ENCODE data around the gene FBXO21.

FBXO21 gene

DNA sequence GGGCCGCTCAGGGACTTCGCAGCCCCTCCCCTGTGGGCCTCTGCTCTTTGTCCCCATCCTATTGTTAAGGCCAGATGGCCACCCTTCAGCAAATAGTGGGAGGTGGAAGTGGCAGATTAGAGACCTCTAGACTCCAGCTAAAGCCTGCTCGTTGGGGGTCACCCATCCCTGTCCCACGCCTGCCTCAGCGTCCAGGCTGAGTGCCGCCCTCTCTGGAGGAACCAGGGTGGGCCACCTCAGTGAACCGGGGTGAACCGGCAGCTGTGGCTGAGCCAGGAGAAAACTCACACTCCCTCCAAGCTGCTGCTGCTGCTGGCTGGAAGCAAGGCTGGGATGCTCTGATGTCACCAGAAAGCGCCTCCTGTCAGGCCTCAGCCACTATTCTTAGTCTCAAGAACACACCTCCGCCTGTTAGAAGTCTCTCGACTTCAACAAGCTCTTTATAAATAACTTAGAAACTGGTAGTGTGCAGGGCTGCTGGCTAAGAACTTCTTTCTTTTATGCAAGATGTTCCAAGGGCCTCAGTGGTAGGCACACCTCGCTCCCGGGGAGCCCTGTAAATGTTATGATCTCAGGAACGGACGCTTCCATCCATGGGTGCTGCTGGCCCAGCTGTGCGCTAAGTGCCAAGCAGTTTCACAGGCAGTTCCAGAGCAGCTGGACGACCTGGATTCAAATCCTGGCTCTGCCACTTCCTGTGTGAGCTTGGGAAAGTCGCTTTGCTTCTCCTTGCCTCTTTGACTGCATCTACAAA, 71.3 kb downstream of the FBXO21 start:
- no peaks in the 10 kb centered on the region for H3K36me3 ChIP-seq (ENCODE audit: low read length)
- H3K79me2 ChIP-seq (ENCODE audit: insufficient read depth, low read length): no peaks in the 10 kb centered on the region
- H3K27me3 ChIP-seq (ENCODE audit: low read length): no peaks in the 10 kb centered on the region
- no peaks in the 10 kb centered on the region for H4K20me1 ChIP-seq (ENCODE audit: low read depth, low read length)
- H3K9me2 ChIP-seq (replicated peaks; ENCODE audit: insufficient read depth, low read length): no peaks in the 10 kb centered on the region
- H3K4me3 ChIP-seq (ENCODE audit: insufficient read depth, low read length, poor library complexity, severe bottlenecking): no peak overlapping the region
- H3K9me3 ChIP-seq (ENCODE audit: insufficient read depth, low read length): no peaks in the 10 kb centered on the region
- TF ChIP-seq EZH2phosphoT487 (conservative IDR thresholded peaks at IDR 0.05; ENCODE audit: low read length): no peak
- TF ChIP-seq, protein P1, sequence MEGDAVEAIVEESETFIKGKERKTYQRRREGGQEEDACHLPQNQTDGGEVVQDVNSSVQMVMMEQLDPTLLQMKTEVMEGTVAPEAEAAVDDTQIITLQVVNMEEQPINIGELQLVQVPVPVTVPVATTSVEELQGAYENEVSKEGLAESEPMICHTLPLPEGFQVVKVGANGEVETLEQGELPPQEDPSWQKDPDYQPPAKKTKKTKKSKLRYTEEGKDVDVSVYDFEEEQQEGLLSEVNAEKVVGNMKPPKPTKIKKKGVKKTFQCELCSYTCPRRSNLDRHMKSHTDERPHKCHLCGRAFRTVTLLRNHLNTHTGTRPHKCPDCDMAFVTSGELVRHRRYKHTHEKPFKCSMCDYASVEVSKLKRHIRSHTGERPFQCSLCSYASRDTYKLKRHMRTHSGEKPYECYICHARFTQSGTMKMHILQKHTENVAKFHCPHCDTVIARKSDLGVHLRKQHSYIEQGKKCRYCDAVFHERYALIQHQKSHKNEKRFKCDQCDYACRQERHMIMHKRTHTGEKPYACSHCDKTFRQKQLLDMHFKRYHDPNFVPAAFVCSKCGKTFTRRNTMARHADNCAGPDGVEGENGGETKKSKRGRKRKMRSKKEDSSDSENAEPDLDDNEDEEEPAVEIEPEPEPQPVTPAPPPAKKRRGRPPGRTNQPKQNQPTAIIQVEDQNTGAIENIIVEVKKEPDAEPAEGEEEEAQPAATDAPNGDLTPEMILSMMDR (IDR thresholded peaks at IDR 0.05; ENCODE audit: insufficient read depth, low read length, poor library complexity, severe bottlenecking): no peak
- no peak overlapping the region for H3K4me2 ChIP-seq (ENCODE audit: low read depth, low read length, poor library complexity, severe bottlenecking)
- H3F3A ChIP-seq (ENCODE audit: insufficient read depth): no peaks in the 10 kb centered on the region
- H2AFZ ChIP-seq (ENCODE audit: low read depth, low read length, severe bottlenecking): no peak overlapping the region
- no peak overlapping the region for H3K27ac ChIP-seq (ENCODE audit: low read depth, low read length)
- H3K9ac ChIP-seq (ENCODE audit: low read length): no peak overlapping the region

GRCh38 chr12:117114784-117115183, 75.5 kb downstream of the FBXO21 start:
- Histone ChIP-seq H3K9me2 (replicated peaks; ENCODE audit: insufficient read depth, low read length) (no peaks in the 10 kb centered on the region), H3K27ac (ENCODE audit: low read depth, low read length) (no peak overlapping the region), H3K27me3 (ENCODE audit: low read length) (no peaks in the 10 kb centered on the region), H3F3A (ENCODE audit: insufficient read depth) (no peaks in the 10 kb centered on the region), H4K20me1 (ENCODE audit: low read depth, low read length) (no peaks in the 10 kb centered on the region), H3K4me3 (ENCODE audit: insufficient read depth, low read length, poor library complexity, severe bottlenecking) (no peak overlapping the region), H2AFZ (ENCODE audit: low read depth, low read length, severe bottlenecking) (no peak overlapping the region), H3K79me2 (ENCODE audit: insufficient read depth, low read length) (no peaks in the 10 kb centered on the region), H3K9me3 (ENCODE audit: insufficient read depth, low read length) (no peaks in the 10 kb centered on the region), H3K36me3 (ENCODE audit: low read length) (no peaks in the 10 kb centered on the region), H3K9ac (ENCODE audit: low read length) (no peak overlapping the region), H3K4me2 (ENCODE audit: low read depth, low read length, poor library complexity, severe bottlenecking) (no peak overlapping the region)
- no peak for TF ChIP-seq EZH2phosphoT487 (conservative IDR thresholded peaks at IDR 0.05; ENCODE audit: low read length)
- TF ChIP-seq, protein P1 (IDR thresholded peaks at IDR 0.05; ENCODE audit: insufficient read depth, low read length, poor library complexity, severe bottlenecking): no peak

- TF ChIP-seq, protein P1 (IDR thresholded peaks at IDR 0.05; ENCODE audit: insufficient read depth, low read length, poor library complexity, severe bottlenecking): no peak
- TF ChIP-seq EZH2phosphoT487 (conservative IDR thresholded peaks at IDR 0.05; ENCODE audit: low read length): no peak
- no peaks in the 10 kb centered on the region for H3K79me2 ChIP-seq (ENCODE audit: insufficient read depth, low read length)
- no peaks in the 10 kb centered on the region for H3K36me3 ChIP-seq (ENCODE audit: low read length)
- H3K4me2 ChIP-seq (ENCODE audit: low read depth, low read length, poor library complexity, severe bottlenecking): no peak overlapping the region
- H3K9me3 ChIP-seq (ENCODE audit: insufficient read depth, low read length): no peaks in the 10 kb centered on the region
- H3K27me3 ChIP-seq (ENCODE audit: low read length): no peaks in the 10 kb centered on the region
- H3K27ac ChIP-seq (ENCODE audit: low read depth, low read length): no peak overlapping the region
- no peak overlapping the region for H2AFZ ChIP-seq (ENCODE audit: low read depth, low read length, severe bottlenecking)
- no peak overlapping the region for H3K4me3 ChIP-seq (ENCODE audit: insufficient read depth, low read length, poor library complexity, severe bottlenecking)
- no peaks in the 10 kb centered on the region for H4K20me1 ChIP-seq (ENCODE audit: low read depth, low read length)
- no peaks in the 10 kb centered on the region for H3F3A ChIP-seq (ENCODE audit: insufficient read depth)
- no peak overlapping the region for H3K9ac ChIP-seq (ENCODE audit: low read length)
- no peaks in the 10 kb centered on the region for H3K9me2 ChIP-seq (replicated peaks; ENCODE audit: insufficient read depth, low read length)
Observed at GRCh38 chr12:117113231-117113630, 77.0 kb downstream of the FBXO21 start.
